NCI-H446 treated with DMSO at 0.1 percent for 48 hours (cell line): ENCODE measurements around the gene ATRAID.

Experiments
- DNase-seq: peaks from one replicate; lab custom pipeline; 2025; lab: John Stamatoyannopoulos, UW

The ATRAID gene

GRCh38 chr2:27219091-27219490 is 7.2 kb downstream of the ATRAID start:
- no peak for DNase-seq

- DNase-seq = no peak
Measured at GRCh38 chr2:27220091-27220490, 8.2 kb downstream of the ATRAID start.

- no peak for DNase-seq
Measured at GRCh38 chr2:27221166-27221565, 9.3 kb downstream of the ATRAID start.

- DNase-seq = no peak
Measured at GRCh38 chr2:27222407-27222806, 10.6 kb downstream of the ATRAID start.

GRCh38 chr2:27223416-27223815 is 11.6 kb downstream of the ATRAID start:
- no peak for DNase-seq

- no peak for DNase-seq
Measured at GRCh38 chr2:27225526-27225925, 13.7 kb downstream of the ATRAID start.

GRCh38 chr2:27227501-27227900 is 15.7 kb downstream of the ATRAID start:
- no peak for DNase-seq

- no peak for DNase-seq
Measured at GRCh38 chr2:27231921-27232320, 20.1 kb downstream of the ATRAID start.

GRCh38 chr2:27233341-27233740 is 21.5 kb downstream of the ATRAID start:
- DNase-seq = no peak

- no peak for DNase-seq
Measured at GRCh38 chr2:27236136-27236535, 24.3 kb downstream of the ATRAID start.

GRCh38 chr2:27236626-27237025 is 24.8 kb downstream of the ATRAID start:
- DNase-seq = no peak

- DNase-seq = no peak
Measured at GRCh38 chr2:27237341-27237945, 25.6 kb downstream of the ATRAID start.

GRCh38 chr2:27238976-27239375 is 27.1 kb downstream of the ATRAID start:
- DNase-seq = no peak

- DNase-seq = no peak
Measured at GRCh38 chr2:27240406-27240805, 28.6 kb downstream of the ATRAID start.

- DNase-seq = no peak
Measured at GRCh38 chr2:27241761-27242613, 30.1 kb downstream of the ATRAID start.

GRCh38 chr2:27242614-27242951 is 30.7 kb downstream of the ATRAID start:
- no peak for DNase-seq

- DNase-seq = no peak
Measured at GRCh38 chr2:27243391-27244130, 31.7 kb downstream of the ATRAID start.

GRCh38 chr2:27245116-27245515 is 33.3 kb downstream of the ATRAID start:
- DNase-seq = no peak

- no peak for DNase-seq
Measured at GRCh38 chr2:27245626-27246025, 33.8 kb downstream of the ATRAID start.

GRCh38 chr2:27247893-27248292 is 36.1 kb downstream of the ATRAID start:
- no peak for DNase-seq

- DNase-seq = no peak
Measured at GRCh38 chr2:27249159-27249890, 37.5 kb downstream of the ATRAID start.

GRCh38 chr2:27249891-27250651 is 38.2 kb downstream of the ATRAID start:
- no peak for DNase-seq
